SKM-1 (cell line): ENCODE measurements around the gene ADAMTS14.
"Not testable (repeated sequence)": the region's sequence is repeated elsewhere in the genome, so short reads cannot be mapped to it uniquely, and the experiment has no call there.

Experiments
- DNase-seq: peaks from one replicate; lab custom pipeline; 2025; ENCODE audit not compliant: unreplicated experiment; lab: John Stamatoyannopoulos, UW

The ADAMTS14 gene

DNA sequence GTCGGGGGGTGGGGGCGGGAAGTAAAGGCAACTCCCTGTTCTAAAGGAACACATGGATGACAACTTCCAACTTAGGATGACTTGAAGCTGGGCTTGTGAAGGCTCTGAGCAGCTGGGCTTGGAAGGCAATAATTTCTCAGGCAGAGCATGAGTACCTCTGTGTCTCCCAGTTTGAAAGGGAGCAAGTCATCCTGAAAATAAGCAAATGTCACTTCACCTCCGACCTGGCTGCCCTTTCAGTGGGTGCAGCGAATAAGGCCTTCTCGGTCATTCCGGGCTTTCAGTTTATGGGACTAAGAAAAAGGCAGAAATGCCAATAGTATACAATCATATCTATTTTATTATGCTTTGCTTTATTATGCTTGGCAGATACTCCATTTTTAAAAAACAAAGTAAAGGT lies 15.3 kb upstream of the ADAMTS14 start:
- no peak for DNase-seq

DNA sequence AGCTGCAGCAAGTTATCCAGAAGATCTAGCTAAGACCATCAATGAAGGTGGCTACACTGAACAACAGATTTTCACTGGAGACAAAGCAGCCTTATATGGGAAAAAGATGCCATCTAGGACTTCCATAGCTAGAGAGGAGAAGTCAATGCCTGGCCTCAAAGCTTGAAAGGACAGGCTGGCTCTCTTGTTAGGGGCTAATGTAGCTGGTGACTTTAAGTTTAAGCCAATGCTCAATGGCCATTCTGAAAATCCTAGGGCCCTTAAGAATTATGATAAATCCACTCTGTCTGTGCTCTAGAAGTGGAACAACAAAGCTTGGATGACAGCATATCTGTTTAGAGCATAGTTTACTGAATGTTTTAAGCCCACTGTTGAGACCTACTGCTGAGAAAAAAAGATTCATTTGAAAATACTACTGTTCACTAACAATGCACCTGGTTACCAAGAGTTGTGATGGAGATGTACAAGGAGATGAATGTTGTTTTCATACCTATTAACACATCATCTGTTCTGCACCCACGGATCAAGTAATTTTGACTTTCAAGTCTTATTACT lies 13.6 kb upstream of the ADAMTS14 start:
- DNase-seq: no peak

DNA sequence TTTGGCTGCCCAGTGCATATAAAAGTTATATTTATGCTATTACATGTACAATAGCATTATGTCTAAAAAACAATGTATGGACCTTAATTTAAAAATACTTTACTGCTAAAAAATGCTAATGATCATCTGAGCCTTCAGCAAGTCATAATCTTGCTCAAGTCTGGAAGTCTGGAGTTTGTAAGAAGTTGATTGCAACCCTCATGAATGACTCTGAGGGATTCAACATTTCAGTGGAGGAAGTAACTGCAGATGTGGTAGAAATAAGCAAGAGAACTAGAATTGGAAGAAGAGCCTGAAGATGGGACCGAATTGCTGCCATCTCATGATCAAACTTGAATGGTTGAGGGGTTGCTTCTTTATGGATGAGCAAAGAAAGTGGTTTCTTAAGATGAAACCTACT lies 13.0 kb upstream of the ADAMTS14 start:
- no peak for DNase-seq

DNA sequence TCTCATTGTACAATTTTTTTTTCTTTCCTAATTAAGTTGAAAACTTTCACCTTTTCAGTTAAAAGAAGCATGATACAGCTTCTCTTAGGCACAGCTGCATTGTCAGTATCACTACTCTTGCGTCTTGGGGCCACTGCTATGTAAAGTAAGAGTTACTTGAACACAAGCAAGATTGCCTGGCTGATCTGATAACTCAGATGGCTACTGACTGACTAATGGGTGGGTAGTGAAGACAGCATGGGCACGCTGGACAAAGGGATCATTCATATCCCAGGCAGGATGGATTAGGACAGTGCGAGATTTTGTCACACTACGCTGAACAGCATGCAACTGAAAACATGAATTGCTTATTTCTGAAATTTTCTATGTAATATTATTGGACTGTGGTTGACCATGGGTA lies 11.6 kb upstream of the ADAMTS14 start:
- no peak for DNase-seq

DNA sequence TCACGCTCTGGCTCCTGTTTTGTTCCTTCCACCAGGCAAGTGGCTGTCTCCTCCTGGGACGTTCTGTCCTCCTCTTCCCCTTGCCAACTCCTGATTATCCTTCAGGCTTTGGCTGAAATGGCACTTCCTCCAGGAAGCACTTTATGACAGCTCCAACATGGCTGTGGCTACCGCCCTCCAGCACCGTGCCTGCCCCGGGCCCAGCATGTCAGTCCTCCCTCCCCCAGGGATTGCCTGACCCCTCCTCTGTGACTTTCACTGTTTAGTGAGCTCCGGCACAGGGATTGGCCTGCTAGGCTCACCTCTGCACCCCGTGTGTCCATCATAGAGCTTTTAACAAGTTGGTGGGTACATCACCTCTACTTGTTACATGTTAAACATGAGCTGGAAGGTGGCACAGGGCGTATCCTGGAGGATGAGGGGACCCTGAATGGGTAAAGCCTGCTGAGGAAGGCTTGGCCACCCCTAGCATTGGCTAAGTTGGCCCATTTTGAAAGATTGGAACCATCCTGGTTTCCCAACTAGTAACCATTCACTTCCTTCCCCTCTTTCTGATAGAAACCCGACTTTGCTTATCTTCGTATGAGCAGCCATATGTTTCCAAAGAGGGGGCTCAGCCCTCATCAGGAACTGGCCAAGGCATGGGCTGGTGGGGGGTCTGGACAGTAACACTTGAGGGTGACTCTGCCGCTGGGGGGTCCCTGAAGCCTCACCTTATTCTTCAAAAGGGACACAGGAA lies 10.5 kb upstream of the ADAMTS14 start:
- no peak for DNase-seq

DNA sequence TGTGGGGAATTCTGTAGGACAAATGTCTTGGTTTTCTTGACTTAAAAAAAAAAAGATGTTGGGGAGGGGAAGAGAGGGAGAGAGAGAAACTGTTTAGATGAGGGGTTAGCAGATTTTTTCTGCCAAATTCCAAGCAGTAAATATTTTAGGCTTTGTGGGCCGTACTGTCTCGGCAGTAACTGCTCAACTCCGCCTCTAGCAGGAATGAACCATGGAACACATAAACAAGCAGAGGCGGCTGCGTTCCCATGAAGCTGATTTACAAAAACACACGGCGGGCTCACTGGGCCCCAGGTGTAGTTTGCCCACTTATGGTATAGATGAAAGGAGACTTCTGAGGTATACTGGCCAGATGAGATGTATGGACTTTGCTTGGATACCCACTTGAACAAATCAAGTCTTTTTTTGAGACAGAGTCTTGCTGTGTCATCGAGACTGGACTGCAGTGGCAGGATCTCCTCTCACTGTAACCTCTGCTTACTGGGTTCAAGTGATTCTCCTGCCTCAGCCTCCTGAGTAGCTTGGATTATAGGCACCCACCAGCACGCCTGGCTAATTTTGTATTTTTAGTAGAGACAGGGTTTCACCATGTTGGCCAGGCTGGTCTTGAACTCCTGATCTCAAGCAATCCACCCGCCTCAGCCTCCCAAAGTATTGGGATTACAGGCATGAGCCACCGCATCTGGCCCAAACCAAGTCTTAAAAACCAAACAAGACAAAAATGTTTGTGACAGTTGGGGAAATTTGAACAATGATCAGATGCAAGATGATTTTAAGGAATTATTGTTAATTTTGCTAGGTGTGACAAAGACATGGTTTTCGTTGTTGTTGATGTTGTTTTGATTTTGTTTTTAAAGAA lies 9.7 kb upstream of the ADAMTS14 start:
- no peak for DNase-seq

DNA sequence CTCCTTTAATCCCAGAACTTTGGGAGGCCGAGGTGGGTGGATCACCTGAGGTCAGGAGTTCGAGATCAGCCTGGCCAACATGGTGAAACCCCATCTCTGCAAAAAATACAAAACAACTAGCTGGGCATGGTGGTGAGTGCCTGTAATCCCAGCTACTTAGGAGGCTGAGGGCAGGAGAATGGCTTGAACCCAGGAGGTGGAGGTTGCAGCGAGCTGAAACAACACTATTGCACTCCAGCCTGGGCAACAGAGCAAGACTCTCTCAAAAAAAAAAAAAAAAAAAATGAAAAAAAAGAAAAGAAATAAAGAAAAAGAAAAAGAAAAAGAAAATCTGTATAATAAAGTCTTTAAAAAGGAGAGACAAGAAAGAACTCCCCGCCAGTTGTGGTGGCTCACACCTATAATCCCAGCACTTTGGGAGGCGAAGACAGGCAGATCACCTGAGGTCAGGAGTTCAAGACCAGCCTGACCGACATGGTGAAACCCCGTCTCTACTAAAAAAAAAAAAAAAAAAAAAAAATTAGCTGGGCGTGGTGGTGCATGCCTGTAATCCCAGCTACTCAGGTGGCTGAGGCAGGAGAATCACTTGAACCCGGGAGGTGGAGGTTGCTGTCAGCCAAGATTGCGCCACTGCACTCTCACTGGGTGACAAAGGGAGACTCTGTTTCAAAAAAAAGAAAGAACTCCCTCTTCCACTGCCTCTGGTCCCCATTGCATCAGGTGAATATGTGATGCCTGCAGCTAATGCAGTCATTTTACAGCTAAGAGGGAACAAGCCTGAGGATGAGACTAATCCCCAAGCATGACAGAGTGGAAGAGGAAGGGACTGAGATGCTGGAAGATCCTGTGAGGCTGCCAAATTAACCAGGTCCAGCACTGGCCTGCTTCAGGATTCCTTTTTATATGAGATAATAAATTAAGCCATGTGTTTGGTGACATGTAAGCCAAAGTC lies 8.6 kb upstream of the ADAMTS14 start:
- not testable (repeated sequence) for DNase-seq

DNA sequence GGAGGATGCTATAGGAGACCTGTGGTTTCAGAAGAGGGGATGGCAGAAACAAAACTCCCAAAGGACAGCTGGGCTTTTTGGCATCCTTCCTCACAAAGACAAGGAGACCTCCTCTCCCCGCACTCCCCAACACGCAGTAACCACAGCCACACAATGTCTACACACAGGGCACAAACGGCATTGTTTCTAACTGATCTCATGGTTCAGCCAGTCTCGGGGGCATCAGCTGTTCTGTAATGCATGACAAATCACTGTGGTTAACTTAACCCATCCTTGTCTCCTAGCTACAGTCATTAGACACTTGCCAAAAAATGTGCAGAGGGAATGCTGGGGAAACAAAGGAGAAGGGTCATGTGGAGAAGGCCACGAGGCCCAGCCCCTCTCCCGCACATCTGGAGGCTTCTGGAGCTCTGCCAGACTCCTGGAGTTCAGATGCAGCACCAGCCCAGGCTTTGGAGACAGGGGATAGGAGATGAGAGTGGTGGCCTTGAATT lies 7.6 kb upstream of the ADAMTS14 start:
- no peak for DNase-seq

DNA sequence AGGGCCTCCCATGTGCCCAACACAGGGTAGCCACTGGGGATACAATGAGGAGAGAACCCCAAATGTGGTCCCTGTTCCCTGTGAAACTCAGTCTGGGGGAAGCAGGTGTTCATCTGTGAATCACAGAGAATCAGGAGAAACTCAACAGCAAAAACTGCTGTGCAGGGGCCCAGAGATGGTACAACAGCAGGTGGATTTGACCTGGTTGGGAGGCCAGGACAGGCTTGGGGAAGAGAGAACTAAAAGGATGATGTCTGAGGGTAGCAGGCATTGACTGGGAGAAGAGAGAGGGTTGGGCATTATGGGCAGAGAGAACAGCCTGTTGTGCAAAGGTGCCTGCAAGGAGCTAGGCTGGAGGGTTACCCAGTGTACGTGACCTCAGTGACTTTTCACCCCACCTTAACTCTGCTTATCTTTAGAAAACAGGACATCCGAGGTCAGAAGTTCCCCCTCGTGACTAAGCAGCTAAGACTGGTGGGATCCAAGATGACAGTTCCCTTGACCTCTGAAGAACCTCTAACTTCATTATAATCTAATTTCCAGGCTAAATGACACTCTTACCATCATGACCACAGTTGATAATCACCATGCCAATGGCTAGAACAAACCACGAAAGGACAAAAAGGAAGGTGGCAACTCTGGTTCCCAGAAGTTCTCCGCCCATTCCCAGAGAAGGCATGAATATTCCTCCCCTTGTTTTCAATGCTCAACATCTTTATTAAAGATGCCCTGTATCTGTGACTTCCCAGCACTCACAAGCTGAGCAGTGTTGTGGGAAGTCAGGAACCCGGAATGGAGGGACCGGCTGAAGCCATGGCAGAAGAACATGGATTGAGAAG lies 5.1 kb upstream of the ADAMTS14 start:
- no peak for DNase-seq

DNA sequence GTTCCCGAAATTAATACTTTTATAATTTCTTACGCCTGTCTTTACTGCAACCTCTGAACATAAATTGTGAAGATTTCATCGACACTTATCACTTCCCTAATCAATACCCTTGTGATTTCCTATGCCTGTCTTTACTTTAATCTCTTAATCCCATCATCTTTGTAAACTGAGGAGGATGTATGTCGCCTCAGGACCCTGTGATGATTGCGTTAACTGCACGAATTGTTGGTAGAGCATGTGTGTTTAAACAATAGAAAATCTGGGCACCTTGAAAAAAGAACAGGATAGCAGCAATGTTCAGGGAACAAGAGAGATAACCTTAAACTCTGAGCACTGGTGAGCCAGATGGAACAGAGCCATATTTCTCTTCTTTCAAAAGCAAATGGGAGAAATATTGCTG lies 4.5 kb upstream of the ADAMTS14 start:
- not testable (repeated sequence) for DNase-seq

DNA sequence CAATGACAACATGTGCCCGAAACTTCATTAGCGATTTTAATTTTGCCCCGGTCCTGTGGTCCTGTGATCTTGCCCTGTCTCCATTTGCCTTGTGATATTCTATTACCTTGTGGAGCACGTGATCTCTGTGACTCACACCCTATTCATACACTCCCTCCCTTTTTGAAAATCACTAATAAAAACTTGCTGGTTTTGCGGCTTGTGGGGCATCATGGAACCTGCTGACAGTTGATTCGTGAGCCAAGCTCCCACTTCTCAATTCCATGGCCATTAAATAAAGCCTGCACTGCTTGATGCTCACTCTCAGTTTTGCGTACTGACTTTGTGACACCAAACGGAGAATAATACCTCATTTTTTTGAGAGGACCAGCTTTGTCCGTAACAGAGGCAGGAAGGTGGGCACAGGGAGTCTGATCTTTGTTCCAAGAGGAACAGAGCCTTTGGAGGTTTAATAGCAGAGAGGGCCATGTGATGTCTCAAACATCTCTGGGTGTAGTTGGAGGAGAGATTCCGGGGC lies 3.8 kb upstream of the ADAMTS14 start:
- DNase-seq: no peak

DNA sequence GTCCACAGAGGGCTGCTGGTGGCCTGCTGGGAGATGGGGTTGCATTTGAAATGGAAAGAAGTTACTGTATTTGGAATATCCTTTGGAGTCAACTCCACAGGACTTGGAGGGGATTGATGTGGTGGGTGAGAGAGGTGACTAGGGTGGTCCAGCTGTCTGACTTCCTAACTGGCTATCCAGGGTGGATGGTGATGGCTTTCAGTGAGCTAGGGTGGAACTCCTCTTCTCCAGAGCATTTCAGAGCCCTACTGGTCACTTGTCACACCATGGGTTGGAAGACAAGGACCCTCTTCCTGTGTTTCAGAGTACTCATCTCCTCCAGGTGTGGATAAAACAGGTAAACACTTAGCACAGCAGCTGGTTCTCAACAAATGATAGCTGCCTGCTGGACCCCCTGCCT lies 3.3 kb upstream of the ADAMTS14 start:
- no peak for DNase-seq

DNA sequence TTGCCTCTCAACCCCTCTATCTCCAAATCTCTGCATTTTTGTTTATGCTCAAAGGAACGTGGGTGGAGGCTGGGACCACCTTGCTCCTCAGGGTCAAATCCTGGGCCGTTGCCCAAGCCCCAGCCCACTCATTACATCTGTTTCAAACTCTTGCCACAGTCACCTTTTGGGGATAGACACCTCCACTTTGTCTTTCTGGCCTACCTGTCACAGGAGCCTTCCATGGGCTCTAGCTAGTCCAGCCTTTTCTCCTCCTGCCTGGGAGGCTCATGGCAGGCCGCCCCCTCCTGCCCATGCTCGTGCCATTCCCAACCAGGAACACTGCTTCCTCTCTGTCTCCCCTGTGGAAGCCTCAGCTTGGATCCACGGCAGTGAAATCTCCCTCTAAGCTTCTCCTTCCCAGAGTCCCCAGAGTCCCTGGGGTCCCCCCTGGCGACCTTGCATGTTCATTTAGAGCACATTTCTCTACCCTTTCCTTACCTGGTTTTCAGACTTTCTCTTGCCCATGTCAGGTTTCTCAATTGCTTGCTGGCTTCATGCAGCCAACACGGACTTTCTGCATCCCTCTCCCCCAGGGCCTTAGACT lies 2.5 kb upstream of the ADAMTS14 start:
- no peak for DNase-seq

DNA sequence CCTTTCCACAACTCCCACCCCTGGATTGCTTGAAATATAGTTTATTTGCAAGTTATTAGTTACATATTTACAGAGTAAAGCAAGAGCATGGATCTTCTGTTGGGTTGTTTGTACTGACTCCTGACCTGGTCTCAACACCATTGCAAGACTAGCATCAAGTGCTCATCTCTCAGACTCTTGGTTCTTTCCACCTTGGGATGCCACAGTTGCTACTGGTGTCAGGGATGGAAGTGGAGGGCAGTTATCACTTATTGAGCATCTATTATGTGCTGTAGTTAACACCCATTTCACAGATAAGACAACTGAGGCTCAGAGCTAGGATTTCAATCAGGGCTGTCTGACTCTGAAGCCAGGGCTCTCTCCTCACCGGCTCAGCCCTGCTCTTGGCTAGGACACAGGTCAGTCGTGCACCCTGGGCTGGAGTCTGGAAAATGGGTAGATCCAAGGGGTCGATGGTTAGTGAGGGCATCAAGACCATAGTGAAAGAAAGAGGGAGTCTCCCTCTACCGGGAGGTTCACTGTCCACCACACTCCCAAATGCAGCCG lies 614 bp upstream of the ADAMTS14 start:
- DNase-seq: no peak

DNA sequence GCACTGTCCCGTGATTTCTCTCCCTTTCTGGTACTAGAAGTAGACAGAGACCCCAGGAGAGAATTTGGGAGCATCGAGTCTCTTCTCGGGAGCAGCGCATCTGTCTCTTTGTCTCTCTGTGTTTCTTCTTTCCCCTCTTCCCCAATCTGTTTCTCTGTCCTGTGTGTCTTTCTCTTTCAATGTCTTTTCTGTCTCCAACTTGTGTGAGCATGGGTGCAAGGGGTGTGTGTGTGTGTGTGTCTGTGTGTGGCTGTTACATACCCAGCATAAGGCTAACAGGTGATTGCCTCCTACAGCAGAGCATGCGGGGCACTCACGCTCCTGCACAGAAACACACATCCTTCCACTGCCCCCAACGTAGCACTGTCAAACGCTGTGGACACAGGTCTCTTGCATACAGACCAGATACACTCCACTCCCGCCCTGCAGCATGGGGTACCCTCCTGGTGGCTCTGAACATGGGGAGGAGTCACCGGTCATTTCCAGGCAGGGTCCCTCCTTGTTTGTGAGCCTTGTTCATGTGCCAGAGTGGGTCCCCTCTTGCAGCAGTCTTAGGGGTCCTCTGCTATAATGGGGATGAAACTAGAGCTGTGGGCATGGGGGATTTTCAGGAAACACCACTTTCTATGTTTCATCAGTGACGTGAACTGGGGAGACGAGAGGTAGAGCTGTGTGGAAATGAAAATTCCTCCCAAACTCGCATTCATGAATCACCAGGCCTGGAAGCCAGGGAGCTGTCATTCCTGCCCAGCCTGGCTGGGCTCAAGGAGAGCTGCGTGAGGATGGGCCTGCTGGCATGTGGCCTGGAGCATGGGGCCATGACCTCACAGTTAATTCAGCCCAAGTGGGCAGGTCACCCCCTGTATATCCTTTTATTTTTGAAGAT lies 980 bp downstream of the ADAMTS14 start:
- no peak for DNase-seq

DNA sequence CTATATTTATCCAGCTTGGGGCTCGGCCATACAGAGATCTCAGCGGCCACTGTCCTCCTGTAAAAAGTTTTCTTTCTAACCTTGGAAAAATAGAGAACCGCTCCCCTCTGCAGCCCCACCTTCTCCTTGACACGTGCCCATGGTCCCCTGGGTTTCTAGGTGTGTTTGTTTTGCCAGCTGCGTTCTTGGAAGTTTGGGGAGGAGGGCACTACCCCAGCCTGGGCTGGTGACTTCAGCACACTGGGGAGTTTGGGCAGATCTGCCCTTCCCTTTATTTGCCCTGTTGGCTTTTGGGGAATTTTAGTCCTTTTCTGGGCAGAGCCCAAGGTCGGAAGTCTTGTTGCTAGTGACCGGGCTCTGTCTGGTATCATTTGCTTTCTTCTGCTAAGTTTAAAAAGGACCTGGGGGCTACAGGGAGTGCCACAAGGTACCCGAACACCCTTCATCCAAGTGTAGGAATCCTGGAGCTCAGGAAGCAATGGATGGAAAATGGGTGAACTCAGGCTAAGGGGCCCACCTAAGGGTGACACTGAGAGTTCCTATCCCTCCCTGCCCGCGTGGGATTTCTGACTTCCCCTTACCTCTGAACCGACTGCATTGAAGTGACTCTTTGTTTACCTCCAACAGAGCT lies 1.7 kb downstream of the ADAMTS14 start:
- DNase-seq: no peak
